Endothelial cell of umbilical vein (primary cell): Measurements from ENCODE around the gene CNKSR3. TPM values are rescaled to one million over a fixed set of nuclear protein-coding genes. Genes with fewer than 3 reads are reported as not detected.
A peak's percentile ranks its signal among the peaks of the same experiment; 100 is the strongest.

ENCODE experiments used
- BruUV-seq: library from RNA; stranded (reverse); fragments of 400-500 nt; replicated peaks from 2 replicates; lab custom pipeline; 2021; lab: Mats Ljungman, UMichigan
- CTCF ChIA-PET: fragments of 300-600, 350-600 bp; sonication (Branson Sonifier 250); formaldehyde crosslinking; loops from one replicate; lab custom pipeline; 2021; ENCODE audit warnings: antibody characterized with exemption, inconsistent platforms; lab: Charles Lee
- POLR2A ChIA-PET: fragments of 300-600, 350-600 bp; sonication (Branson Sonifier 250); formaldehyde crosslinking; loops from one replicate; lab custom pipeline; 2021; ENCODE audit warnings: antibody characterized with exemption, inconsistent platforms; lab: Charles Lee
- DNase-seq: peaks from one replicate; pipeline ENCODE4 v3.0.0-alpha.2; 2011; ENCODE audit warnings: low read depth, low spot score
- FAIRE-seq: peaks from 2 replicates; lab custom pipeline; 2011; peaks lifted over from hg19 to GRCh38; lab: Jason Lieb, UNC
- H2AFZ ChIP-seq: 2 replicates; pipeline ENCODE4 v1.6.0; 2012; ENCODE audit warnings: low read depth, low read length, control low read depth, inconsistent platforms
- H3K27ac ChIP-seq: 2 replicates; pipeline ENCODE4 v1.5.1; 2011; ENCODE audit warnings: low read depth, mild to moderate bottlenecking, control low read depth, low read length, moderate library complexity; ENCODE audit not compliant: insufficient read depth
- H3K27me3 ChIP-seq, 2 experiments: 2 replicates each; pipeline versions ENCODE4 v1.6.0 to v1.6.1; 2011; ENCODE audit warnings: low read length in 2 of 2, mixed read lengths in 1 of 2; ENCODE audit not compliant: control insufficient read depth in 2 of 2, insufficient read depth in 2 of 2
- H3K36me3 ChIP-seq, 2 experiments: 2 replicates in 1 of 2; 3 replicates in 1 of 2; pipeline ENCODE4 v1.5.1; 2011; ENCODE audit warnings: low read length in 2 of 2, mild to moderate bottlenecking in 1 of 2, moderate library complexity in 1 of 2; ENCODE audit not compliant: control insufficient read depth in 2 of 2, insufficient read depth in 2 of 2; ENCODE audit errors: extremely low read depth in 1 of 2
- H3K4me1 ChIP-seq: 3 replicates; pipeline ENCODE4 v1.5.1; 2011; ENCODE audit warnings: mild to moderate bottlenecking, low read length; ENCODE audit not compliant: control insufficient read depth, insufficient read depth; ENCODE audit errors: extremely low read depth
- H3K4me2 ChIP-seq: 2 replicates; pipeline ENCODE4 v1.6.1; 2011; ENCODE audit warnings: low read length, control low read depth, mixed read lengths; ENCODE audit not compliant: insufficient read depth
- H3K4me3 ChIP-seq, 3 experiments: fragments of 200-600 bp in 1 of 3; sonication (generic), shearing (Covaris generic) in 1 of 3; replicated peaks in 1 of 3; 2 replicates each; pipeline ENCODE4 v1.5.1; 2011 to 2016; ENCODE audit warnings: control low read depth in 3 of 3, low read length in 3 of 3, mild to moderate bottlenecking in 2 of 3, inconsistent platforms in 1 of 3, low read depth in 1 of 3, moderate library complexity in 1 of 3; ENCODE audit not compliant: insufficient read depth in 1 of 3
- H3K79me2 ChIP-seq: 2 replicates; pipeline ENCODE4 v1.6.0; 2012; ENCODE audit warnings: low read length, inconsistent platforms; ENCODE audit not compliant: control insufficient read depth, insufficient read depth
- H3K9ac ChIP-seq: replicated peaks from 2 replicates; pipeline ENCODE3; 2011; ENCODE audit warnings: low read length, control low read depth; ENCODE audit not compliant: insufficient read depth; ENCODE audit errors: extremely low read depth
- H3K9me1 ChIP-seq: replicated peaks from 3 replicates; pipeline ENCODE4 v1.6.0; 2011; ENCODE audit warnings: mild to moderate bottlenecking, low read length; ENCODE audit not compliant: control insufficient read depth, insufficient read depth; ENCODE audit errors: extremely low read depth
- H3K9me3 ChIP-seq: replicated peaks from 2 replicates; pipeline ENCODE4 v1.5.1; 2012; ENCODE audit warnings: low read length, inconsistent platforms; ENCODE audit not compliant: control insufficient read depth, insufficient read depth
- H4K20me1 ChIP-seq: replicated peaks from 2 replicates; pipeline ENCODE3; 2011; ENCODE audit warnings: mild to moderate bottlenecking, low read length; ENCODE audit not compliant: control insufficient read depth, insufficient read depth; ENCODE audit errors: extremely low read depth
- CTCF ChIP-seq, 2 donors: IDR thresholded peaks; 1 replicate in 1 of 2; 2 replicates in 1 of 2; pipeline ENCODE4 v1.5.1; 2011; ENCODE audit warnings: low read length in 2 of 2, mild to moderate bottlenecking in 2 of 2, moderate library complexity in 2 of 2, control low read depth in 1 of 2, inconsistent platforms in 1 of 2, low read depth in 1 of 2; ENCODE audit not compliant: insufficient read depth in 1 of 2; ENCODE audit errors: extremely low read depth in 1 of 2
- EZH2 ChIP-seq: IDR thresholded peaks from 2 replicates; pipeline ENCODE4 v1.6.1; 2012; ENCODE audit warnings: borderline replicate concordance, low read depth, mild to moderate bottlenecking, moderate library complexity, low read length, inconsistent platforms; ENCODE audit not compliant: severe bottlenecking
- FOS ChIP-seq: IDR thresholded peaks from 2 replicates; pipeline ENCODE4 v1.6.1; 2011; ENCODE audit warnings: mild to moderate bottlenecking, low read length, moderate library complexity, borderline replicate concordance; ENCODE audit not compliant: insufficient read depth
- GATA2 ChIP-seq: IDR thresholded peaks from 2 replicates; pipeline ENCODE4 v1.7.0; 2011; ENCODE audit warnings: low read depth, mild to moderate bottlenecking, moderate library complexity, mixed read lengths, low read length; ENCODE audit not compliant: insufficient read length, insufficient read depth
- JUN ChIP-seq: IDR thresholded peaks from 2 replicates; pipeline ENCODE4 v1.6.1; 2011; ENCODE audit warnings: borderline replicate concordance, low read depth; ENCODE audit not compliant: insufficient read length, insufficient read depth
- MAX ChIP-seq: IDR thresholded peaks from 2 replicates; pipeline ENCODE4 v1.6.1; 2011; ENCODE audit not compliant: insufficient read depth, insufficient read length
- MYC ChIP-seq: IDR thresholded peaks from one replicate; pipeline ENCODE4 v1.6.1; 2011; ENCODE audit warnings: mild to moderate bottlenecking, low read depth, low read length
- POLR2A ChIP-seq: IDR thresholded peaks from 2 replicates; pipeline ENCODE4 v1.6.1; 2012; ENCODE audit warnings: low read depth, mild to moderate bottlenecking, control low read depth, low read length
- POLR2AphosphoS5 ChIP-seq: IDR thresholded peaks from 2 replicates; pipeline ENCODE4 v1.6.1; 2012; ENCODE audit warnings: low read depth, mild to moderate bottlenecking, control low read depth, low read length, moderate library complexity; ENCODE audit not compliant: insufficient read depth
- dilution Hi-C: fragments of 300-500 bp; cut with MboI; formaldehyde crosslinking; loops from one replicate; pipeline ENCODE4 v1.15.0; 2019; ENCODE audit warnings: low sequenced_read_pairs; ENCODE audit not compliant: extremely low pct_ligation_motif_present
- intact Hi-C: fragments of 100-400 bp; cut with micrococcal nuclease; formaldehyde crosslinking; loops from one replicate; pipeline ENCODE4 v1.10.0; 2022
- polyA plus RNA-seq, 4 experiments: library from polyadenylated mRNA; depleted of rRNA in 3 of 4; stranded (reverse) in 3 of 4; unstranded in 1 of 4; fragments of >200 nt; gene quantifications; 2 replicates each; pipeline versions ENCODE4 v1.2.1 to v1.2.3, GENCODE V29; 2011 to 2012; ENCODE audit warnings: missing spikeins in 1 of 4
- total RNA-seq: library from RNA; stranded (reverse); gene quantifications from 2 replicates; pipeline ENCODE4 v1.2.3, GENCODE V29; 2021

Gene CNKSR3
- total and polyA plus RNA-seq, 2 donors (not counting 3 experiments of a cell fraction or from before 2014, with no cell fraction given), result 2.3 to 15.6 TPM

GRCh38 chr6:154440022-154440421 lies 70.5 kb downstream of the CNKSR3 start:
- no peak overlapping the region for H2AFZ ChIP-seq
- no peaks in the 10 kb centered on the region for H4K20me1 ChIP-seq
- ChIA-PET POLR2A (no interaction called here), CTCF (interaction anchor here (0.8 kb wide), 1 partner anchor 60 kb away, joined by 3 read pairs; no protein-coding TSS in a partner anchor)
- TF ChIP-seq MAX (no peak), EZH2 (no peak)
- H3K9ac ChIP-seq, result no peak overlapping the region
- no TSS peak for BruUV-seq
- intact Hi-C loops (loop anchor here (2.0 kb wide), 1 partner anchor 69 kb away; no protein-coding TSS in a partner anchor), dilution Hi-C loops (no loop called here)
- peak; percentile 19 for DNase-seq
- H3K36me3 ChIP-seq, result no peaks in the 10 kb centered on the region
- no peak overlapping the region for H3K4me2 ChIP-seq
- no peaks in the 10 kb centered on the region for H3K79me2 ChIP-seq
- peak; percentile 62 for FAIRE-seq
- no peak overlapping the region for H3K27ac ChIP-seq
- no peaks in the 10 kb centered on the region for H3K27me3 ChIP-seq
- H3K9me1 ChIP-seq, result no peaks in the 10 kb centered on the region
- H3K4me1 ChIP-seq, result no peaks in the 10 kb centered on the region
- no peaks in the 10 kb centered on the region for H3K9me3 ChIP-seq
- H3K4me3 ChIP-seq, result no peak overlapping the region

- no peaks in the 10 kb centered on the region for H3K9me3 ChIP-seq
- H3K4me1 ChIP-seq, result peaks cover 3% of the 10 kb centered on the region
- H2AFZ ChIP-seq, result no peak overlapping the region
- no peaks in the 10 kb centered on the region for H3K36me3 ChIP-seq
- BruUV-seq, result no TSS peak
- no peaks in the 10 kb centered on the region for H3K27me3 ChIP-seq
- H3K79me2 ChIP-seq, result no peaks in the 10 kb centered on the region
- H3K4me2 ChIP-seq, result no peak overlapping the region
- POLR2A ChIA-PET, result no interaction called here
- no peak for DNase-seq
- no peaks in the 10 kb centered on the region for H4K20me1 ChIP-seq
- H3K9ac ChIP-seq, result no peak overlapping the region
- H3K9me1 ChIP-seq, result no peaks in the 10 kb centered on the region
- intact Hi-C loops (no loop called here), dilution Hi-C loops (no loop called here)
- no peak for FAIRE-seq
- no peak overlapping the region for H3K4me3 ChIP-seq
- TF ChIP-seq FOS (no peak), JUN (no peak), CTCF (IDR thresholded peaks at IDR 0.05; ENCODE audit: extremely low read depth in 1 of 2, insufficient read depth in 1 of 2, low read depth in 1 of 2, low read length in 2 of 2) (no peak), GATA2 (no peak), MYC (no peak), POLR2A (no peak), EZH2 (no peak), POLR2AphosphoS5 (no peak), MAX (no peak)
- H3K27ac ChIP-seq, result no peak overlapping the region
- CTCF ChIA-PET, result interaction anchor here (1.3 kb wide), 1 partner anchor 62 kb away, joined by 5 read pairs; no protein-coding TSS in a partner anchor
These were observed 71.5 kb downstream of the CNKSR3 start for GRCh38 chr6:154438882-154439415.
